Stimulated activated CD8-positive, alpha-beta memory T cell treated with anti-CD3 and anti-CD28 coated beads, Interleukin-2, amount 100 ng/mL, for 48 hours (primary cell): Measurements from ENCODE around the gene LTBP1.
"Not testable (repeated sequence)": the region's sequence is repeated elsewhere in the genome, so short reads cannot be mapped to it uniquely, and the experiment has no call there.

Experiments used
- DNase-seq, 2 donors: peaks; one replicate each; pipeline ENCODE4 v3.0.0-alpha.2; 2020; ENCODE audit warnings: low read depth in 2 of 2

LTBP1 gene

DNA sequence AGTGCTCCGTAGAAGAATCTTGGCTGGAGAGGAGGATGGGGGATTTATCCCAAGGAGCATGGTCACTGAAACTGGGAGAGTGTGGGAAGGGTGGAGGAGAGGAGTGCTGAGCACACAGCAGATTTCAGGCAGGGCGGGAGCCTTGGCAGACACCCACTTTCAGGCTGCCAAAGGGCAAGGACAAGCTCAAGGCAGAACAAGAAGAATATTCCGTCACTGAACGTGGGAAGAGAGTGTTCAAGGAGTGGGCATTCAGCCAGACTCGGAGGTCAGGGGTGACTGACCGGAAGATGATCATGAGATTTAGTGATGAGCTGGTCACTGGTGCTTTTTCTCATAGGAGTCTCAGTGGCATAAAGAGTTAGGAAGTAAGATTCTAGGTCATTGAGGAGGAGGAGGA is 393.5 kb downstream of the LTBP1 start:
- DNase-seq, result no peak

DNA sequence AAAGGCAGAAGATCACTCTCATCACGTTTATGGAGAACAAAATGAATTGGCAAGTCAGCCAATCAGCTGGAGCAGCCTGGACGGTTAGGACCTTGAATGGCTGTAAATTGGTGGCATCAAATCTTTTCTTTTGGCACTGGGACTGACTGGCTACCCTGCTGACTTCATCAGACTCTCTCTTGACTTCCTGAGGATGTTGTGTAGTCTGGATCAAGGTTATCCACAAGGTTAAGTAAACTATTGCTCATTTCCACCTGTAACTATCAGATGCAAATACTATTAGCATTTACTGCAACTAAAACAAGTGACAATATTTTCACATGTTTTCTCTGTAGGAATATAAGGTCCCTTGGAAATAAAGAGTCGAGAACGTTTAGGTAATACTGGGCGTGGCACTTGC is 395.4 kb downstream of the LTBP1 start:
- DNase-seq, result no peak

DNA sequence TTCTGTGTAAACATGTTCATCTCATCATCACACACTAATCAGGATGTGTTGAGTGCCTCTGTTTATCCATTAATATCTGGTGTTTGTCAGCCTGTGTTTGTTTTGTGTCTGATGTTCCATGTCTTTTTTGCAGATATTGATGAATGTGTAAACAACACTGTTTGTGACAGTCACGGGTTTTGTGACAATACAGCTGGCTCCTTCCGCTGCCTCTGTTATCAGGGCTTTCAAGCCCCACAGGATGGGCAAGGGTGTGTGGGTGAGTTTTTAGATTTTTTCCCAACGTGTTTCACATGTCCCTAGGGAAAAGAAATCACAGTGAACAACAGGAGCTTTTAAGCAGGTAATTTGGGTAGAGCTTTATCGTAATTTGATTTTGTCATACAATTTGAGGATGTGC is 396.0 kb downstream of the LTBP1 start:
- DNase-seq, result no peak

DNA sequence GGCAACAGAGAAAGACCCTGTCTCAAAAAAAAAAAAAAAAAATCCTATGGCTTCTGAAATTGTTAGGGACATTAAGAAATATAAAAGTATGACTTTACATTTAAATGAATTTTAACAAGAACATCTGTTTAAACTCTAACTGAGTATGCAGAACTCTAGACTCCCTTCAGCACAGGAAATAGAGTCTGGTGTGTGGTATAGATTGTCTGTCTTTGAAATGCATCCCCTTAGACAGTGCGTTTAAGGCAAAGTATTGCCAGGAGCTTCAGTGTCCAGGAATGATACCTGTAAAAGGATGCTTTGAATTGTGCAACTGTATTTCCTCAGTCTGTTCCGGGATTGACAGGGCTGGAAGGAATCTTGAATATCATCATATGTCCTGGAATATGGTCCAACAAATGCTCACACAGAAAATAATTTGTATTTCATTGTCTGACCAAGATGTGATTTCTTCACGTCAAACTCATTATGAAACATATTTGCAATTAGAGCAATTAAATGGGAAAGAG is 396.7 kb downstream of the LTBP1 start:
- DNase-seq, result no peak

DNA sequence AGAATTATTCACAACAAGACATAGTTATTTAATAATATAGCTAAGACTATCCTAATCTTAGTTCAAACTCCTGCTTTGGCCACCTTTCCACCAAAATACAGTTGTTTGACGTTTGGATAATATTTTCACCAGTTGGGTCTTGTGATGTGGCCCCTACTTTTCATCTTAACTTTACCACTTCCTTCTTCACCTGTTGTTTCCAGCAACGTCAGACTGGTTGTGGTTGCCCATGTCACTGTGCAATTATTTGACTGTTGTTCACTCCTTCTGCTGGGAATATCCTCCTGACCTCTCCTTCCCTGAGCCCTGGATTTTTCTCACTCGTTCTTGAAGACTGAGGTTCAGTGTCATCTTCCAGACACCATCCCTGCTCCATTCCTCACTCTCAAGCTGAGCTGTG is 397.5 kb downstream of the LTBP1 start:
- no peak for DNase-seq

DNA sequence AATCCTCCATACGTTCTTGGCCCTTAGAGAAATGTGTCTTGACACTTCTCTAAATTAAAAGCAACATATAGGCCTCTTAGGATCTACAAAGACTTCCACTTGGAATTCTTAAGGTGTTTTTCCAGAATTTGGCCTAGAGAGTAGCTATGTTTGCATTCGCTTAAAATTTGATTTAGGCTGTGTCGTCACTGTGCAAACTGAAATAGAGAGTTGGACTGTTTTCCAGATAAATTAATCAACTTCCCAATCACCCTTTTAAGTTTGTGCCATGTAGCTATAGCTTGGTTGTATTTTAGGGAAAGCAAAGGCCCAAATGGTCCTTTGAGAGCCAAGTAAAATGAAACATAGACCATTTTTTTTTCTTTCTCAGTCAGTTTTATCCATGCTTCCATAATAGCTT is 401.1 kb downstream of the LTBP1 start:
- DNase-seq, result no peak

DNA sequence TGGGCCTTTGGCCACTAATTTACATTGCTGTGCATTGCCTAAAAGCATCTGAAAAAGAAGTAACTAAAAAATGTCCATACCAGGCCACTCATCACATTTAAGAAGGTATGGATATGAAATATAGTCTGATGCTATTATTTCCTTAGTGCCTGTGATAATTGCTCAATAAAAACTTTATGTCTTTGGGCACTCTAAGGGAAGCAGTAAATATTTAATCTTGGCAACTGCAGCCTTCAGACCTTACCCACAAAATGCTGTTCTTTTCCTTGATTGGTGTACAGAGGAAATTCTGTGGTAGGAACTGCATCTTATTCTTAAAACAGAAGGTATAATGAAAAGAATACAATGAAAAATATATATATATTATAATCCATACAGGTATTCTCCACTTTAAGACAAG is 403.9 kb downstream of the LTBP1 start:
- no peak for DNase-seq

DNA sequence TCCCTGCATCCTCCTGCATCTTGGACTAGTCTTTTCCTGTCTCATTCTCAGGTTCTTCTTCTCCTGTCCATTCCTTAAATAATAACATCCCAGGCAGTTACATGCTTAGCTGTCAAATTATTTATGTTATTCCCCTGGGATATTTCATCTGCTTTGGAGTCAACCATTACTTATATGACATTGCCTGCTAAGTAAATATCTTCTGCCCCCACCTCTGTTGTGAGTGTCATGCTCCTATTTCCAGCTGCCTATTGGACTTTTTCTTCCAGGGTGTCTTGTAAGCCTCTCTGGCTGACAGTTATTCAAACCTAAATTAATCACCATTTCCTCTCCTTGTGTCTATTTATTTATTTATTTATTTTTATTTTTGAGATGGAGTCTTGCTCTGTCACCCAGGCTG is 405.0 kb downstream of the LTBP1 start:
- no peak for DNase-seq

DNA sequence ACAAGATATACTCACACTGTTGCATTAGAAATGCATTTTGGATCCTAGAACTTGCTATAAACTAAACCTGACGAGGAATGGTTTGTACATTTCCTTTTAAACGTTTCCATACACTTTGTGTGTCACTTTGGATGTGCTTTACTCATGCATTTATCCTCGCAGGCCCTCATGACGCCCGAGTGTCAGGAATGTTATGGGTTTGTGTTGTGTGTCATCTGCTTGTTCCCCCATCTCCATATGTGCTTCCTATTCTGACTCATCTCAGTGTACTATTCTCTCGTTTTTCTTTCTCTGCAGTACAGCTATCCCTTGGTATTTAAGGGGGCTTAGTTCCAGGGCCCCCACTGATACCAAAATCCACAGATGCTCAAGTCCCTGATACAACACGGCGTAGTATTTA is 408.2 kb downstream of the LTBP1 start:
- DNase-seq, result no peak

DNA sequence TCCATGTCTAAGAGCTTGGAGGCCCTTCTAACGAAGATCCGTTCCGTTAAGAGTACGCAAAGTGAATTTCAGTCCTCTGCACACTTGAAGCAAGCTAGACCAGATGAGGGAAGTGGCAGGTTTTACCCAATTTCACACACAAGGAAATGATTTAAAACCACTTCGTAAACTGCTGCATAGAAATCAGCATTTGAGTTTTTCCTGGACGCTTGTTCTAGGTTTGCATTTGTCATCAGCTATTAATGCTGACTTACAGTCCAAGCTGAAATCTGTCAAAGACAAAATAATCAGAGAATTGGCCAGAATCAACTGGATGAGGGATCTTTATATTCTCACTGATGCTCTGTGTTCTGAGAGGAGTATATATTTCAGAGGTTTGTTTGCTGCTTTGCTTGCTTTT is 412.1 kb downstream of the LTBP1 start:
- DNase-seq, result no peak

DNA sequence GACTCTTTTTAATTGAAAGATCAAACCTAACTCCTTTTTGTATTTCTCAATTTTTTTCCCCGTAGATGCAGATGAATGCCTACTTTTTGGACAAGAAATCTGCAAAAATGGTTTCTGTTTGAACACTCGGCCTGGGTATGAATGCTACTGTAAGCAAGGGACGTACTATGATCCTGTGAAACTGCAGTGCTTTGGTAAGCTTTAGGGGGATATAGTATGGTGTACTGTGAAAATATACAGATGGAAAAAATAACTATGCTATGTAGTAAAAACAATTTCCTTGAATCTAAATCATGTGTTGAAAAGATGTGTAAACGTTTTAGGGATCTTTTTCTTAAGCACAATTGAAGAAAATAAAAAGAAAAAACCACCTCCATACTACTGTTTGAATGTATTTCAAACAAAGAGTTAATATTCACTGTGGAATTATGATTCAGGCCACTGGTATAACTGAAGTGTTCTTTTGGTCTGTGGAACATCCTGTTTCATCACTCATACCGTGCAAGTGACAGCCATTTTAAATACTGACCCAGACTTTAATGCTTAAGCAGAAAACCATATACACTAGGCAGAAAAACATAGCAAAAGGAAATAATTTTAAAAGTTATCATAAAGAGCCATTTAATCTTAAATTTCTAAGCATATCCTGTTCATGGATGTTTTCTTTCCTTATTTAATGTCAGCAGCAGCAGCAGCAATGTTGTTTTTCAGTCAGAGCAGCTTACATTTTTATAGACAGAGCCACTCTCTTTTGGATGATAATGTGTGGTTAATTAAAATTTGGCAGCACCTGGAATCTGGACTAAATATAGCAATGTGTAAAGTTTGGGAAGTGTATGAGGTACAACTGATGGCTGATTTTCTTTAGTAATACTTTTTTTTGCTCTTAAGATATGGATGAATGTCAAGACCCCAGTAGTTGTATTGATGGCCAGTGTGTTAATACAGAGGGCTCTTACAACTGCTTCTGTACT is 416.9 kb downstream of the LTBP1 start:
- no peak for DNase-seq

DNA sequence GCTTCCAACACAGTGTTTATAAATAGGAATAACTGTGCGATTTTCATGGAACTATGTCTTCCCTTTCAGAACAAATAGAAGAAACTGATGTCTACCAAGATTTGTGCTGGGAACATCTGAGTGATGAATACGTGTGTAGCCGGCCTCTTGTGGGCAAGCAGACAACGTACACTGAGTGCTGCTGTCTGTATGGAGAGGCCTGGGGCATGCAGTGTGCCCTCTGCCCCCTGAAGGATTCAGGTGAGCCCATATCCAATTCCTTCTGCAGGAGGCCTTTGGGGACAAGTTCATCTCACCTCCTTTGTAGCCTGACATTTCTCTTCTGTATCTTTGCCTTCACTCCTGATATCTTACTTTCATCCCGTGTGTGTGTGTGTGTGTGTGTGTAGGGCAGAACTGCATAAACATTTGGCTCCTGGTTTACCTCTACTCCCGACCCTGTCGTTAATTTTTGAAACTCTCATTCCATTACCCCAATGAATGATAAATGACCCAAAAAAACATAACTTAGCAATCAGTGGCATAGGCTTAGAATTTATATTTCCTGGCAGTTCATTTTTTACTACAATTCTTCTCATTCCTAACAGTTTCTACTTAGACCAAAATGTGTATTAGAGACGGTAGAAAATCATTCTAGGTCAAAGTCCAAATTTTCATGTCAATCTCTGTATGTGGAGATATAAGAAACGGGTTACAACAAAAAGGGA is 418.7 kb downstream of the LTBP1 start:
- no peak for DNase-seq

DNA sequence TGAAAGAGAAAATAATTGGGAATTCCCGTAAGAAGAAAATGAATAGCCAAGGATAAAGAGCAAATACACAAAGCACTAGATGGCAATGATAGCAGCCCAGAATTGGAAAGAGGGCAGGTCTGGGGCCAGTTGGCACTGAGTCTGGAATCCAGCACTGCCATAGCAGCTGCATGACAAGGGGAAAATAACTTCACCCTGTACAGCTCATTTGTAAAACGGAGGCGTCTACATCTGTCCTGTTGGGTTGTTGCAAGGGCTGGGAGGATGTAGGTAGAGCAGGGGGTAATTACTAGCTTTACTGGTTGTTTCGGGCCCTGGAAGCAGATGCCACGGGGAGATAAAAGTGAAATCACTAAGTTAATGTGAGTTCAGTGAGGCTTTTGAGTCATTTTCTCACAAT is 419.7 kb downstream of the LTBP1 start:
- no peak for DNase-seq

DNA sequence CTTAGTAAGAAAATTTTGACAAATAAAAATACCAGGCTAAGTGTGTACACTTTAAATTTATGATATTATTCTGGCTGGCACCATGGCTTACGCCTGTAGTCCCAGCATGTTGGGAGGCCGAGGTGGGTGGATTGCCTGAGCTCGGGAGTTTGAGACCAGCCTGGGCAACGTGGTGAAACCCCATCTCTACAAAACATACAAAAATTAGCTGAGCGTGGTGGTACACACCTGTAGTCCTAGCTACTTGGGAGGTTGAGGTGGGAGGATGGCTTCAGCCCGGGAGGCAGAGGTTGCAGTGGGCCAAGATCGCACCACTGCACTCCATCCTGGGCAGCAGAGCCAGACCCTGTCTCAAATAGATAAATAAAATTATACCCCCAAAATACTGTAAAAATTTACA is 421.8 kb downstream of the LTBP1 start:
- DNase-seq, result not testable (repeated sequence)

DNA sequence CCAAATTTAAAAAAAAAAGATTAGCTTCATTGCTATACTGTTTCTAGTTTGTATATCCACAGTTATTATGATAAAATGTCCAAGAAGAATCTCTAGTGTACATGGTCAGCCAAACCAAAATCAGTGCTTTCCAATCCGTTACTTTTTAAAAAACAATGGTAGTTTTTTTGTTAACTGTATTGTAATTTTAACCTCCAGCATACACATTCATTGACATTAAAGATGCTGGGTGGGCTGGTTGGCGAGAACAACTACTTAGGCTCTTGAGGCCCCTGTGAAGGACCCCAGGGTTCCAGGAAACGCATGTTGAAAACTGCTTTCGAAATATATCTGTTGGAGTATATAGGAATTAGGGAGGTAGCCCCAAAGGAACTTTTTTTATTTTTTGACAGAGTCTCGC is 422.4 kb downstream of the LTBP1 start:
- DNase-seq, result no peak

DNA sequence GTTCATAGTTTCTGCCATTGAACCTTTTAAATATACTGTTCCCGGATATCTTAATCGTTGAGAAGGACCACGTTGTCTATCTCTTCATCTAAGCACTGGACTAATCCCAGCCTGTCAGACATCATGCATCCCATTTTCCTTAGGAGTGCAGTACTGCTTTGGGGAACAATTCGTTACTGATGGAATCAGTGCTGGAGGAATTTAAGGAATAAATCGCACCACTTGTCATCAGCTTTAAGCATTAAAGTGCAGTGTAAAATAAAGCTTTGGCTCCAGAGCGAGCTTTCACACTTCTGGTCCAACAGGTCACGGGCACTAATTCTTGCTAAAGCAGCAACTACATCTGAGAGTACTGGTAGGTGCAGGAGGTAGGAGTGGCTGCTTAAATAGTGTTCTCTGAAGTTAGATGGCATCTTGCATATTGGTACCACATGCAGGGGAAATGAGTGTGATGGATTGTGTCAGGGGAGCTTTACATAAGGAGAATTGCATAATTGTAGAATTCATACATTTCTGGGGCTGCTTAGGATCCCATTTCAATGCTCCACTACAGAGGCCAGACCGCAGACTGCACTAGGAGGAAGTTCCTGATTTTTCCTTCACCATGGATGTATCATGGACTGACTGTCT is 424.0 kb downstream of the LTBP1 start:
- no peak for DNase-seq

DNA sequence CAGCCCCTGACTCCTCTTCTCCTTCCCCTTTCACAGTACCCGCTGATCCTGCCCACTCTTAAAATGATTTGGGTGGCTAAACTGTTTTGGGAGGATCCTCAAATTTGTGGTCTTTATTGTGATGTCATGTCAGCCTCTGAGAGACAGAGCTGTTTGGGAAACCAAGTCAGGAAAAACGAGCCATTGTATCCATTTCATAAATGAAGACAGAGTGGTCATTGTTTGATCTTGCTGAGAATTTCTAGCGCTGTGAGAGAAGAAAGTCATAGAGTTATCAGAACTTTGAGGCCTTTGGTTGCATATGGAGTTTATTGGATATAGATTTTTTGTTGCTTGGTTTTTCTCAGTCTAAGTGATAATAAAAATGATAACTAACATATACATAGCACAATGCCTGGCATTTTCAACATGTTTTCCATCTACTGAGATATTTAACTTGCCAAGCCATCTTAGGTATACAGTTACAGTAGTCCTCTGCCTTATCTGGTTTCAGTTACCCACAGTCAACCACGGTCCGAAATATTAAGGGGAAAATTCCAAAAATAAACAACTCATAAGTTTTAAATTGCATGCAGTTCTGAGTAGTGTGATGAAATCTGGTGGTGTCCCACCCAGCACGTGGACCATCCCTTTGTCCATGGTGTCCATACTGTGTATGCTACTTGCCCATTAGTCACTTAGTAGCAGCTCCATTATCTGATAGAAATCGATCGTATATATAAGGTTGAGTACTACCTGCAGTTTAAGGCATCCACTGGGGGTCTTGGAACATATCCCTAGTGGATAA is 424.7 kb downstream of the LTBP1 start:
- no peak for DNase-seq

DNA sequence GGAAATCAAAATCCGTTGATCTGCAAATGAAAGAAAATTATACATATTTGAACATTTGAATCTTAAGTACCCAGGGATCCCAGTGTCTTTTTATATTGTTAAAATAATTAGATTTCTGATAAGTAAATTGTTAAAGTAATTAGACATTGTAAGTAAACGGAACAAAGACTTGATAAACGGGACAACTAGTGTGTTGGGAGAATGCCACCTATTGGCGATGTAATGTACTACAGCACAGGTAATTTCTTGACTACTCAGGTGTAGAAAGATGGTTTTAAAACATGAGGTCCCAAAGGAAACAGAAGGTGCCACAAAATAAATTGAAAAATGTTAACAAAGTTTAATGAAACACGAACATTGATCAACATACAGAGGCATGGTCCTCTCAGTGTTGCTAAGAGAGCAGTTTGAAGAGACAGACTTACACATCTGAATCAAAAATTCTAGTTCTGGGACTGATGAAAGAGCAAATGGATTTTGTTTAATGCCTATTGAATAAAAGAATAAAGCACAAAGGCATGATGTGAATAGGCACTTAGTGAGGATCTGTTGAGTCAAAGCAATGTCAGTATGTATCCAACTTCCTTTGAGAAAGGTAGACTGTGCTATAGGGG is 426.3 kb downstream of the LTBP1 start:
- DNase-seq, result no peak

DNA sequence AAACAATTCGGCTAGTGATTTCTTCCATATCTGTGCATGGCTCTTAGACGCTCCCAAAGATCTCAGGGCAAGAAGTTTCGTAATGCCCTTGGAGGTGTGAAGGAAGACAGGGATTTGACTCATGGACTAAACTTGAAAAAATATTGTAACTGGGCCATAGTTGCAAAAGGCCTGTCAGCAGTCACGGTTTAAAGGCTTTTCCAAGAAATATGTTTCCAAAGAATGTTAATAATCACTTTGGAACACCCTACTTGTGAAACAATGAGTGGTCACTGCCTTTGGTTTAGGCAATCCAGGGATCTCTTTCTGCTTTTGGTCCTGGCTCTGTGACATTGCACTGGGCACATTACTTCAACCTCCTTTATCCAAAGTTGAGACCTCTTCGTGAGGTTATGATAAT is 427.2 kb downstream of the LTBP1 start:
- DNase-seq, result no peak

DNA sequence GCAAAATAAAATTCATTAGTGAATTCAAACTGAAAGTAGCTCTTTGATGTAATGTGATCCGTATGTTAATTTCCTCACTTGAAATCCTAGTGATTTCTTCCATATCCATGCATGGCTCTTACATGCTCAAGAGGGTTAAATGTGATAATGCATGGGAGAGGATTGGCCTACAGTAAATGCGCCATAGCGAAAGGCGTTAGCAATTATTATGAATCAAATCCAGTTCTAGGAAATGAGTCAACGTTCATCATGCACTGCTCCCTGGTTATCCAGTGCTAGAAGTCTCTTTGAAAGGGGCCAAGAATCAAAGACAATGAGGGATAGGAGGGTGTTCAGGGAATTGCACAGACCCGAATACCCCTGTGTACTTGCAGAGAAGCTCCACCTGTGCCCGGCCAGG is 428.3 kb downstream of the LTBP1 start:
- no peak for DNase-seq

DNA sequence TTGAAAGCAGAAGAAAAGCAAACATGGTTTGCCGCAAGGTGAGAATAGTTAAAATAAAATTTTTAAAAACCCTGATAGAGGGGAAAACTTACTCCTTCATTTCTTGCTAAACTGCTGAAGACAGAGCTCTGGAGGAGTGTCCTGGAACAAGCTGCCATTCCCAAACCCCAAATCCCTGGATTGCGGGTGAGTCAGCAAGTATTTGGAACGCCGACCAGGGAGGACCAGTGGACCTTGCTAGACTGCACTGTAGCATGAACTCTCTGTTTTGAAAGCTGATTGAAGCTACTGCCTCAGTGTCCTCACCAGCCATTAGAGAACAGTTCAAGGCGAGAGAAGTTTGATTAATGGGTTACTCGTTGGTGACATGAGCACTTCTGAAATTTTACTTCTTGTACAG is 430.3 kb downstream of the LTBP1 start:
- no peak for DNase-seq
